Endothelial cell of umbilical vein (primary cell): ENCODE results near the gene EDARADD. TPM values are rescaled to one million over a fixed set of nuclear protein-coding genes. Genes with fewer than 3 reads are reported as not detected.

Experiments used
- BruUV-seq: library from RNA; stranded (reverse); fragments of 400-500 nt; replicated peaks from 2 replicates; lab custom pipeline; 2021; lab: Mats Ljungman, UMichigan
- CTCF ChIA-PET: fragments of 300-600, 350-600 bp; sonication (Branson Sonifier 250); formaldehyde crosslinking; loops from one replicate; lab custom pipeline; 2021; ENCODE audit warnings: antibody characterized with exemption, inconsistent platforms; lab: Charles Lee
- POLR2A ChIA-PET: fragments of 300-600, 350-600 bp; sonication (Branson Sonifier 250); formaldehyde crosslinking; loops from one replicate; lab custom pipeline; 2021; ENCODE audit warnings: antibody characterized with exemption, inconsistent platforms; lab: Charles Lee
- DNase-seq: peaks from one replicate; pipeline ENCODE4 v3.0.0-alpha.2; 2011; ENCODE audit warnings: low read depth, low spot score
- FAIRE-seq: peaks from 2 replicates; lab custom pipeline; 2011; peaks lifted over from hg19 to GRCh38; lab: Jason Lieb, UNC
- H2AFZ ChIP-seq: 2 replicates; pipeline ENCODE4 v1.6.0; 2012; ENCODE audit warnings: low read depth, low read length, control low read depth, inconsistent platforms
- H3K27ac ChIP-seq: 2 replicates; pipeline ENCODE4 v1.5.1; 2011; ENCODE audit warnings: low read depth, mild to moderate bottlenecking, control low read depth, low read length, moderate library complexity; ENCODE audit not compliant: insufficient read depth
- H3K27me3 ChIP-seq, 2 experiments: 2 replicates each; pipeline versions ENCODE4 v1.6.0 to v1.6.1; 2011; ENCODE audit warnings: low read length in 2 of 2, mixed read lengths in 1 of 2; ENCODE audit not compliant: control insufficient read depth in 2 of 2, insufficient read depth in 2 of 2
- H3K36me3 ChIP-seq, 2 experiments: 2 replicates in 1 of 2; 3 replicates in 1 of 2; pipeline ENCODE4 v1.5.1; 2011; ENCODE audit warnings: low read length in 2 of 2, mild to moderate bottlenecking in 1 of 2, moderate library complexity in 1 of 2; ENCODE audit not compliant: control insufficient read depth in 2 of 2, insufficient read depth in 2 of 2; ENCODE audit errors: extremely low read depth in 1 of 2
- H3K4me1 ChIP-seq: 3 replicates; pipeline ENCODE4 v1.5.1; 2011; ENCODE audit warnings: mild to moderate bottlenecking, low read length; ENCODE audit not compliant: control insufficient read depth, insufficient read depth; ENCODE audit errors: extremely low read depth
- H3K4me2 ChIP-seq: 2 replicates; pipeline ENCODE4 v1.6.1; 2011; ENCODE audit warnings: low read length, control low read depth, mixed read lengths; ENCODE audit not compliant: insufficient read depth
- H3K4me3 ChIP-seq, 3 experiments: fragments of 200-600 bp in 1 of 3; sonication (generic), shearing (Covaris generic) in 1 of 3; replicated peaks in 1 of 3; 2 replicates each; pipeline ENCODE4 v1.5.1; 2011 to 2016; ENCODE audit warnings: control low read depth in 3 of 3, low read length in 3 of 3, mild to moderate bottlenecking in 2 of 3, inconsistent platforms in 1 of 3, low read depth in 1 of 3, moderate library complexity in 1 of 3; ENCODE audit not compliant: insufficient read depth in 1 of 3
- H3K79me2 ChIP-seq: 2 replicates; pipeline ENCODE4 v1.6.0; 2012; ENCODE audit warnings: low read length, inconsistent platforms; ENCODE audit not compliant: control insufficient read depth, insufficient read depth
- H3K9ac ChIP-seq: replicated peaks from 2 replicates; pipeline ENCODE3; 2011; ENCODE audit warnings: low read length, control low read depth; ENCODE audit not compliant: insufficient read depth; ENCODE audit errors: extremely low read depth
- H3K9me1 ChIP-seq: replicated peaks from 3 replicates; pipeline ENCODE4 v1.6.0; 2011; ENCODE audit warnings: mild to moderate bottlenecking, low read length; ENCODE audit not compliant: control insufficient read depth, insufficient read depth; ENCODE audit errors: extremely low read depth
- H3K9me3 ChIP-seq: replicated peaks from 2 replicates; pipeline ENCODE4 v1.5.1; 2012; ENCODE audit warnings: low read length, inconsistent platforms; ENCODE audit not compliant: control insufficient read depth, insufficient read depth
- H4K20me1 ChIP-seq: replicated peaks from 2 replicates; pipeline ENCODE3; 2011; ENCODE audit warnings: mild to moderate bottlenecking, low read length; ENCODE audit not compliant: control insufficient read depth, insufficient read depth; ENCODE audit errors: extremely low read depth
- CTCF ChIP-seq, 2 donors: IDR thresholded peaks; 1 replicate in 1 of 2; 2 replicates in 1 of 2; pipeline ENCODE4 v1.5.1; 2011; ENCODE audit warnings: low read length in 2 of 2, mild to moderate bottlenecking in 2 of 2, moderate library complexity in 2 of 2, control low read depth in 1 of 2, inconsistent platforms in 1 of 2, low read depth in 1 of 2; ENCODE audit not compliant: insufficient read depth in 1 of 2; ENCODE audit errors: extremely low read depth in 1 of 2
- EZH2 ChIP-seq: IDR thresholded peaks from 2 replicates; pipeline ENCODE4 v1.6.1; 2012; ENCODE audit warnings: borderline replicate concordance, low read depth, mild to moderate bottlenecking, moderate library complexity, low read length, inconsistent platforms; ENCODE audit not compliant: severe bottlenecking
- GATA2 ChIP-seq: IDR thresholded peaks from 2 replicates; pipeline ENCODE4 v1.7.0; 2011; ENCODE audit warnings: low read depth, mild to moderate bottlenecking, moderate library complexity, mixed read lengths, low read length; ENCODE audit not compliant: insufficient read length, insufficient read depth
- JUN ChIP-seq: IDR thresholded peaks from 2 replicates; pipeline ENCODE4 v1.6.1; 2011; ENCODE audit warnings: borderline replicate concordance, low read depth; ENCODE audit not compliant: insufficient read length, insufficient read depth
- MYC ChIP-seq: IDR thresholded peaks from one replicate; pipeline ENCODE4 v1.6.1; 2011; ENCODE audit warnings: mild to moderate bottlenecking, low read depth, low read length
- POLR2A ChIP-seq: IDR thresholded peaks from 2 replicates; pipeline ENCODE4 v1.6.1; 2012; ENCODE audit warnings: low read depth, mild to moderate bottlenecking, control low read depth, low read length
- POLR2AphosphoS5 ChIP-seq: IDR thresholded peaks from 2 replicates; pipeline ENCODE4 v1.6.1; 2012; ENCODE audit warnings: low read depth, mild to moderate bottlenecking, control low read depth, low read length, moderate library complexity; ENCODE audit not compliant: insufficient read depth
- dilution Hi-C: fragments of 300-500 bp; cut with MboI; formaldehyde crosslinking; loops from one replicate; pipeline ENCODE4 v1.15.0; 2019; ENCODE audit warnings: low sequenced_read_pairs; ENCODE audit not compliant: extremely low pct_ligation_motif_present
- intact Hi-C: fragments of 100-400 bp; cut with micrococcal nuclease; formaldehyde crosslinking; loops from one replicate; pipeline ENCODE4 v1.10.0; 2022
- polyA plus RNA-seq, 4 experiments: library from polyadenylated mRNA; depleted of rRNA in 3 of 4; stranded (reverse) in 3 of 4; unstranded in 1 of 4; fragments of >200 nt; gene quantifications; 2 replicates each; pipeline versions ENCODE4 v1.2.1 to v1.2.3, GENCODE V29; 2011 to 2012; ENCODE audit warnings: missing spikeins in 1 of 4
- total RNA-seq: library from RNA; stranded (reverse); gene quantifications from 2 replicates; pipeline ENCODE4 v1.2.3, GENCODE V29; 2021

Gene EDARADD
- total and polyA plus RNA-seq, 2 donors (not counting 3 experiments of a cell fraction or from before 2014, with no cell fraction given) = not detected

GRCh38 chr1:236530959-236531358 lies 136.9 kb downstream of the EDARADD start:
- H3K4me3 ChIP-seq = no peak overlapping the region
- intact Hi-C loops (loop anchor here (1.0 to 2.0 kb wide), 4 partner anchors 28 to 428 kb away; no protein-coding TSS in a partner anchor), dilution Hi-C loops (no loop called here)
- no peak overlapping the region for H3K27ac ChIP-seq
- CTCF ChIA-PET = interaction anchor here (0.6 to 1.4 kb wide), 3 partner anchors 17 to 427 kb away, joined by 4 to 5 read pairs (median 4); no protein-coding TSS in a partner anchor
- TF ChIP-seq MYC (no peak), POLR2A (no peak), JUN (no peak), CTCF (IDR thresholded peaks at IDR 0.05; ENCODE audit: extremely low read depth in 1 of 2, insufficient read depth in 1 of 2, low read depth in 1 of 2, low read length in 2 of 2) (no peak), POLR2AphosphoS5 (no peak), GATA2 (no peak), EZH2 (no peak)
- H2AFZ ChIP-seq = no peak overlapping the region
- no peaks in the 10 kb centered on the region for H3K9me3 ChIP-seq
- peaks cover 3% of the 10 kb centered on the region for H3K79me2 ChIP-seq
- no peaks in the 10 kb centered on the region for H3K9me1 ChIP-seq
- no peaks in the 10 kb centered on the region for H3K27me3 ChIP-seq
- DNase-seq (no peak), FAIRE-seq (no peak)
- H3K9ac ChIP-seq = no peak overlapping the region
- no peak overlapping the region for H3K4me2 ChIP-seq
- peaks cover 14% of the 10 kb centered on the region for H3K4me1 ChIP-seq
- POLR2A ChIA-PET = no interaction called here
- no peaks in the 10 kb centered on the region for H4K20me1 ChIP-seq
- peaks cover 0 to 3% of the 10 kb centered on the region in 2 experiments for H3K36me3 ChIP-seq
- BruUV-seq = no TSS peak
